Gastroesophageal sphincter (tissue), 4 donors: ENCODE results near the gene FOXL2NB. TPM values are rescaled to one million over a fixed set of nuclear protein-coding genes. Genes with fewer than 3 reads are reported as not detected.
A peak's percentile ranks its signal among the peaks of the same experiment; 100 is the strongest.

Experiments
- ATAC-seq: fragments of 150-250 bp; one replicate; pipeline ENCODE4 v1.9.1; 2016; ENCODE audit warnings: mild to moderate bottlenecking, moderate library complexity
- H3K27ac ChIP-seq, 4 donors: fragments of 200-600 bp; sonication (generic) in 3 of 4; 1 replicate in 3 of 4; 2 replicates in 1 of 4; pipeline ENCODE4 v1.5.1; 2016 to 2019
- H3K27me3 ChIP-seq: fragments of 200-600 bp; sonication (generic); one replicate; pipeline ENCODE4 v1.5.1; 2019
- H3K36me3 ChIP-seq, 2 donors: fragments of 200-600 bp; sonication (generic); one replicate each; pipeline ENCODE4 v1.5.1; 2019; ENCODE audit warnings: control low read depth in 1 of 2
- H3K4me1 ChIP-seq, 3 donors: fragments of 200-600 bp; sonication (generic); 1 replicate in 2 of 3; 2 replicates in 1 of 3; pipeline ENCODE4 v1.5.1; 2016 to 2019; ENCODE audit warnings: control low read depth in 2 of 3
- H3K4me3 ChIP-seq, 2 donors: fragments of 200-600 bp; sonication (generic); one replicate each; pipeline ENCODE4 v1.5.1; 2019; ENCODE audit warnings: mild to moderate bottlenecking in 1 of 2, moderate library complexity in 1 of 2
- H3K9me3 ChIP-seq, 3 donors: fragments of 200-600 bp; sonication (generic); one replicate each; pipeline ENCODE4 v1.5.1; 2017 to 2019; ENCODE audit warnings: control low read depth in 2 of 3
- CTCF ChIP-seq, 4 experiments: fragments of 200-600 bp in 2 of 4; fragments of 450-650 bp in 2 of 4; sonication (generic) in 1 of 4; IDR thresholded peaks; one replicate each; pipeline ENCODE4 v1.5.1; 2017 to 2019; ENCODE audit warnings: antibody characterized with exemption in 4 of 4, mild to moderate bottlenecking in 2 of 4, moderate library complexity in 2 of 4
- EP300 ChIP-seq: sonication (generic); formaldehyde crosslinking; IDR thresholded peaks from one replicate; pipeline ENCODE4 v1.6.1; 2017; ENCODE audit warnings: antibody characterized with exemption, mild to moderate bottlenecking
- POLR2A ChIP-seq, 2 donors: fragments of 450-650 bp; IDR thresholded peaks; one replicate each; pipeline ENCODE4 v1.6.1; 2017; ENCODE audit warnings: antibody characterized with exemption in 2 of 2, mild to moderate bottlenecking in 2 of 2, moderate library complexity in 1 of 2
- POLR2AphosphoS5 ChIP-seq: sonication (generic); formaldehyde crosslinking; IDR thresholded peaks from one replicate; pipeline ENCODE4 v1.6.1; 2017; ENCODE audit warnings: antibody characterized with exemption
- WGBS, 2 donors: methylation state at CpG; one replicate each; pipeline ENCODE4 v1.1.5; 2018; ENCODE audit warnings: low coverage in 1 of 2; 5-methylcytosine and 5-hydroxymethylcytosine counted together
- total RNA-seq, 4 donors: library from RNA; depleted of rRNA; stranded (reverse); fragments of >200 nt; gene quantifications; one replicate each; pipeline ENCODE4 v1.1.0, GENCODE V29; 2016

The FOXL2NB gene
- total RNA-seq, 4 donors from 2014 or later = 0.15 TPM; not detected in 3

DNA sequence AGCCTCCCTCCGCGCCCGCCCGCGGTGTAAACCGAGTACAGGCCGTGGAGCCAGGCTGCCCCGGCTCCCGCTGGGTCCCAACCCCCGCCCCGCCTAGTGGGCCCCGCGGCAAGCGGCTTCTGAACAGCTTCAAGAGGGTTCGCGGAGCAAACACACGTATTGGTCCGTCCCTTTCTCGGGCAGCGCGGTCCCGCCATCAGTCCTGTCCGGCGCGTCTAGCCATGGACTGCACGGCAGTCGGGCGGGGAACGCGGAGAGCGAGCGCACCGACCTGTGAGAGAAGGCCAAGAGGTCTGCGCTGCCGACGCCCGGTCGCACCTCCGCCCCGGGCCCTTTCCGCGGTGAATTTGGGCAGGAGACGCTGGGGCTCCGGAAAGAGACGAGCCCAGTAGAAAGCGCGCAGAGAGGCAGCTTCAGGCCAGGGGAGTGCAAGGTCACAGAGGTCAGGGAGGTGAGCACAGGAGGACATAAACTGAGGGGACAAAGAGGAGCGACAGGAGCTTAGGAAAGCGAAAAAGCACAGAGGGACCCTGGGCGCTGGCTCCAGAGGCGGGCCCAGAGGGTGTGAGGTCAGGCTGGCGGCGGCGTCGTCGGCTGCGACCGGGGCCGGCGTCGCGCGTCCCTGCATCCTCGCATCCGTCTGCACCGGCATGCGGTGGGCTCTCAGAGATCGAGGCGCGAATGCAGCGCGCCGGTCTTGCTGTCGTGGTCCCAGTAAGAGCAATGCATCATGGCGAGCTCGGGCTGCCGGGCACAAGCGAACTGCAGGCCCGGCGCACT, 1.9 kb upstream of the FOXL2NB start:
- Histone ChIP-seq H3K4me3 (peak overlapping the region in 1 of 2 donors; percentile 55), H3K27me3 (peaks cover 100% of the 10 kb centered on the region), H3K9me3 (no peaks in the 10 kb centered on the region), H3K36me3 (no peaks in the 10 kb centered on the region), H3K4me1 (peaks cover 0 to 55% (median 34%) of the 10 kb centered on the region in 3 donors), H3K27ac (no peak overlapping the region)
- WGBS, 2 donors = 1 to 3% methylated on average over 10 to 18 of the region's 80 CpGs
- ATAC-seq = no peak
- no peak for TF ChIP-seq POLR2AphosphoS5
- no peak for TF ChIP-seq EP300
- no peak for TF ChIP-seq CTCF (IDR thresholded peaks at IDR 0.05)
- no peak for TF ChIP-seq POLR2A (IDR thresholded peaks at IDR 0.05)

- Histone ChIP-seq H3K4me3 (peak overlapping the region; percentile 9 to 55), H3K9me3 (no peaks in the 10 kb centered on the region), H3K27ac (no peak overlapping the region), H3K36me3 (no peaks in the 10 kb centered on the region), H3K27me3 (peaks cover 100% of the 10 kb centered on the region), H3K4me1 (peaks cover 0 to 62% (median 37%) of the 10 kb centered on the region in 3 donors)
- 1% methylated on average over 23 of the region's 120 CpGs; no CpG with 5 or more reads in 1 of the 2 donors for WGBS, 2 donors
- no peak for ATAC-seq
- TF ChIP-seq POLR2A (IDR thresholded peaks at IDR 0.05) (no peak), CTCF (IDR thresholded peaks at IDR 0.05) (no peak), EP300 (no peak), POLR2AphosphoS5 (no peak)
These were observed 1.0 kb upstream of the FOXL2NB start for GRCh38 chr3:138945709-138946662.

- 82 to 91% methylated on average over 1 to 3 of the region's 21 CpGs for WGBS, 2 donors
- peak overlapping the region in 1 of 2 donors; percentile 55 for H3K4me3 ChIP-seq
- no peak overlapping the region for H3K27ac ChIP-seq
- H3K9me3 ChIP-seq = no peaks in the 10 kb centered on the region
- TF ChIP-seq POLR2A (IDR thresholded peaks at IDR 0.05) (no peak), EP300 (no peak), POLR2AphosphoS5 (no peak), CTCF (IDR thresholded peaks at IDR 0.05) (no peak)
- H3K36me3 ChIP-seq = no peaks in the 10 kb centered on the region
- H3K27me3 ChIP-seq = peaks cover 100% of the 10 kb centered on the region
- H3K4me1 ChIP-seq = peaks cover 0 to 62% (median 37%) of the 10 kb centered on the region in 3 donors
- no peak for ATAC-seq
These were observed 591 bp downstream of the FOXL2NB start for GRCh38 chr3:138947495-138948121.

GRCh38 chr3:138948371-138949001, 1.5 kb downstream of the FOXL2NB start:
- WGBS, 2 donors = 100% methylated on average over 2 of the region's 3 CpGs; no CpG with 5 or more reads in 1 of the 2 donors
- H3K4me1 ChIP-seq = peaks cover 0 to 57% (median 37%) of the 10 kb centered on the region in 3 donors
- H3K27me3 ChIP-seq = peaks cover 100% of the 10 kb centered on the region
- no peak for ATAC-seq
- no peaks in the 10 kb centered on the region for H3K9me3 ChIP-seq
- no peak overlapping the region for H3K27ac ChIP-seq
- TF ChIP-seq POLR2A (IDR thresholded peaks at IDR 0.05) (no peak), POLR2AphosphoS5 (no peak), CTCF (IDR thresholded peaks at IDR 0.05) (no peak), EP300 (no peak)
- no peak overlapping the region for H3K4me3 ChIP-seq
- H3K36me3 ChIP-seq = no peaks in the 10 kb centered on the region
